ENCODE results near the gene IMMP2L. TPM values are rescaled to one million over a fixed set of nuclear protein-coding genes. Genes with fewer than 3 reads are reported as not detected.

IMMP2L gene
- total RNA-seq, 1 experiment from 2014 or later: 13.6 TPM

DNA sequence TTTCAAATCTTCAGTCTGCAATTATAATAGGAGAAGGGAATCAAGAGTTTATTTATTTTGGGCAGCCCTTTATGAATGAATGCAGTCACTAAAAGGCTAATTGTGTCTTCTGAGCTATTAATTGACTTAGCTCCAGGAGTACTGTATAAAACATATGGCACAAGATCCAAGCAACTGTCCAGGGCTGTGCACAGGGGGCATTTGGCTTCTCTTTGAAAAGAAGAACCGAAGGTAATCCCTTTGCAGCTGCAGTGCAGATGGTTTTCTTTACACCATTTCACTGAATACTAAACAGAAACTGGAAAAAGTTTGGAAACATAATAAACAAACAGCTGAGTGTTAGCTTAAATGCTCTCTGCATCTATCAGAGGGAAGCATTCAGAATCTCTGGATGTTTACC, 753.9 kb downstream of the IMMP2L start:
- no peak for DNase-seq (ENCODE audit: low spot score)
- ChIA-PET POLR2A (no interaction called here), CTCF (no interaction called here)
- Mint-ChIP-seq H3K9me3 (peaks cover 9% of the 10 kb centered on the region), H3K27me3 (ENCODE audit: low read depth) (no peaks in the 10 kb centered on the region), H3K27ac (no peak overlapping the region), H3K4me1 (peaks cover 32% of the 10 kb centered on the region), H3K4me3 (no peak overlapping the region), H3K36me3 (peaks cover 5% of the 10 kb centered on the region; the same call in 1 of the 2 replicates)
- no peak for TF ChIP-seq ZBTB43 (CRISPR knock-in tag; IDR thresholded peaks at IDR 0.05)
- no peak for TF ChIP-seq NFE2L1 (CRISPR knock-in tag; IDR thresholded peaks at IDR 0.05)
- no peak for TF ChIP-seq NFYB (CRISPR knock-in tag; conservative IDR thresholded peaks at IDR 0.05; ENCODE audit: low read depth)
- TF ChIP-seq ZNF671 (CRISPR knock-in tag; IDR thresholded peaks at IDR 0.05): no peak
- TF ChIP-seq SP1 (CRISPR knock-in tag; conservative IDR thresholded peaks at IDR 0.05): no peak
- TF ChIP-seq FOXP1 (CRISPR knock-in tag; IDR thresholded peaks at IDR 0.05; ENCODE audit: borderline replicate concordance): no peak
- TF ChIP-seq FOXK1 (CRISPR knock-in tag; IDR thresholded peaks at IDR 0.05): no peak
- TF ChIP-seq, protein P1, sequence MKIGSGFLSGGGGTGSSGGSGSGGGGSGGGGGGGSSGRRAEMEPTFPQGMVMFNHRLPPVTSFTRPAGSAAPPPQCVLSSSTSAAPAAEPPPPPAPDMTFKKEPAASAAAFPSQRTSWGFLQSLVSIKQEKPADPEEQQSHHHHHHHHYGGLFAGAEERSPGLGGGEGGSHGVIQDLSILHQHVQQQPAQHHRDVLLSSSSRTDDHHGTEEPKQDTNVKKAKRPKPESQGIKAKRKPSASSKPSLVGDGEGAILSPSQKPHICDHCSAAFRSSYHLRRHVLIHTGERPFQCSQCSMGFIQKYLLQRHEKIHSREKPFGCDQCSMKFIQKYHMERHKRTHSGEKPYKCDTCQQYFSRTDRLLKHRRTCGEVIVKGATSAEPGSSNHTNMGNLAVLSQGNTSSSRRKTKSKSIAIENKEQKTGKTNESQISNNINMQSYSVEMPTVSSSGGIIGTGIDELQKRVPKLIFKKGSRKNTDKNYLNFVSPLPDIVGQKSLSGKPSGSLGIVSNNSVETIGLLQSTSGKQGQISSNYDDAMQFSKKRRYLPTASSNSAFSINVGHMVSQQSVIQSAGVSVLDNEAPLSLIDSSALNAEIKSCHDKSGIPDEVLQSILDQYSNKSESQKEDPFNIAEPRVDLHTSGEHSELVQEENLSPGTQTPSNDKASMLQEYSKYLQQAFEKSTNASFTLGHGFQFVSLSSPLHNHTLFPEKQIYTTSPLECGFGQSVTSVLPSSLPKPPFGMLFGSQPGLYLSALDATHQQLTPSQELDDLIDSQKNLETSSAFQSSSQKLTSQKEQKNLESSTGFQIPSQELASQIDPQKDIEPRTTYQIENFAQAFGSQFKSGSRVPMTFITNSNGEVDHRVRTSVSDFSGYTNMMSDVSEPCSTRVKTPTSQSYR (CRISPR knock-in tag; IDR thresholded peaks at IDR 0.05): no peak
- TF ChIP-seq TEAD4 (CRISPR knock-in tag; IDR thresholded peaks at IDR 0.05): no peak
- TF ChIP-seq, protein P2, sequence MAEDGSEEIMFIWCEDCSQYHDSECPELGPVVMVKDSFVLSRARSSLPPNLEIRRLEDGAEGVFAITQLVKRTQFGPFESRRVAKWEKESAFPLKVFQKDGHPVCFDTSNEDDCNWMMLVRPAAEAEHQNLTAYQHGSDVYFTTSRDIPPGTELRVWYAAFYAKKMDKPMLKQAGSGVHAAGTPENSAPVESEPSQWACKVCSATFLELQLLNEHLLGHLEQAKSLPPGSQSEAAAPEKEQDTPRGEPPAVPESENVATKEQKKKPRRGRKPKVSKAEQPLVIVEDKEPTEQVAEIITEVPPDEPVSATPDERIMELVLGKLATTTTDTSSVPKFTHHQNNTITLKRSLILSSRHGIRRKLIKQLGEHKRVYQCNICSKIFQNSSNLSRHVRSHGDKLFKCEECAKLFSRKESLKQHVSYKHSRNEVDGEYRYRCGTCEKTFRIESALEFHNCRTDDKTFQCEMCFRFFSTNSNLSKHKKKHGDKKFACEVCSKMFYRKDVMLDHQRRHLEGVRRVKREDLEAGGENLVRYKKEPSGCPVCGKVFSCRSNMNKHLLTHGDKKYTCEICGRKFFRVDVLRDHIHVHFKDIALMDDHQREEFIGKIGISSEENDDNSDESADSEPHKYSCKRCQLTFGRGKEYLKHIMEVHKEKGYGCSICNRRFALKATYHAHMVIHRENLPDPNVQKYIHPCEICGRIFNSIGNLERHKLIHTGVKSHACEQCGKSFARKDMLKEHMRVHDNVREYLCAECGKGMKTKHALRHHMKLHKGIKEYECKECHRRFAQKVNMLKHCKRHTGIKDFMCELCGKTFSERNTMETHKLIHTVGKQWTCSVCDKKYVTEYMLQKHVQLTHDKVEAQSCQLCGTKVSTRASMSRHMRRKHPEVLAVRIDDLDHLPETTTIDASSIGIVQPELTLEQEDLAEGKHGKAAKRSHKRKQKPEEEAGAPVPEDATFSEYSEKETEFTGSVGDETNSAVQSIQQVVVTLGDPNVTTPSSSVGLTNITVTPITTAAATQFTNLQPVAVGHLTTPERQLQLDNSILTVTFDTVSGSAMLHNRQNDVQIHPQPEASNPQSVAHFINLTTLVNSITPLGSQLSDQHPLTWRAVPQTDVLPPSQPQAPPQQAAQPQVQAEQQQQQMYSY (CRISPR knock-in tag; IDR thresholded peaks at IDR 0.05): no peak
- TF ChIP-seq HMGA2 (CRISPR knock-in tag; IDR thresholded peaks at IDR 0.05): no peak
- no peak for TF ChIP-seq CREM (CRISPR knock-in tag; IDR thresholded peaks at IDR 0.05)
- no peak for TF ChIP-seq NR2C2 (CRISPR knock-in tag; IDR thresholded peaks at IDR 0.05)
- no peak for TF ChIP-seq ZNF138 (CRISPR knock-in tag; conservative IDR thresholded peaks at IDR 0.05)
- TF ChIP-seq SMAD3 (CRISPR knock-in tag; IDR thresholded peaks at IDR 0.05; ENCODE audit: borderline replicate concordance): no peak
- ATAC-seq: no peak

GRCh38 chr7:110804501-110804900, 757.8 kb downstream of the IMMP2L start:
- Mint-ChIP-seq H3K9me3 (peaks cover 11% of the 10 kb centered on the region), H3K4me3 (peak overlapping the region; percentile 58), H3K36me3 (no peaks in the 10 kb centered on the region), H3K27me3 (ENCODE audit: low read depth) (no peaks in the 10 kb centered on the region), H3K27ac (peak overlapping the region; percentile 70; the same call in 1 of the 2 replicates), H3K4me1 (peaks cover 18% of the 10 kb centered on the region)
- ChIA-PET POLR2A (no interaction called here), CTCF (no interaction called here)
- no peak for TF ChIP-seq NR1H2 (CRISPR knock-in tag; IDR thresholded peaks at IDR 0.05)
- TF ChIP-seq, protein P3, sequence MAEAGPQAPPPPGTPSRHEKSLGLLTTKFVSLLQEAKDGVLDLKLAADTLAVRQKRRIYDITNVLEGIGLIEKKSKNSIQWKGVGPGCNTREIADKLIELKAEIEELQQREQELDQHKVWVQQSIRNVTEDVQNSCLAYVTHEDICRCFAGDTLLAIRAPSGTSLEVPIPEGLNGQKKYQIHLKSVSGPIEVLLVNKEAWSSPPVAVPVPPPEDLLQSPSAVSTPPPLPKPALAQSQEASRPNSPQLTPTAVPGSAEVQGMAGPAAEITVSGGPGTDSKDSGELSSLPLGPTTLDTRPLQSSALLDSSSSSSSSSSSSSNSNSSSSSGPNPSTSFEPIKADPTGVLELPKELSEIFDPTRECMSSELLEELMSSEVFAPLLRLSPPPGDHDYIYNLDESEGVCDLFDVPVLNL (CRISPR knock-in tag; IDR thresholded peaks at IDR 0.05; ENCODE audit: borderline replicate concordance, low read depth): no peak
- TF ChIP-seq MXD4 (CRISPR knock-in tag; IDR thresholded peaks at IDR 0.05; ENCODE audit: borderline replicate concordance): no peak
- peak; percentile 97 for ATAC-seq
- peak; percentile 42 for DNase-seq (ENCODE audit: low spot score)

Data from WTC11 (cell line).